HepG2 (cell line): ENCODE results near the gene C20orf144. TPM values are rescaled to one million over a fixed set of nuclear protein-coding genes. Genes with fewer than 3 reads are reported as not detected.

ENCODE experiments used
- ARNT2 ChIP-seq: sonication (generic); formaldehyde crosslinking; IDR thresholded peaks from 2 replicates; pipeline ENCODE4 v1.8.0; 2022; ENCODE audit warnings: mild to moderate bottlenecking, low read depth, missing genetic modification reagents, moderate library complexity
- DMAP1 ChIP-seq: IDR thresholded peaks from 2 replicates; pipeline ENCODE4 v1.6.1; 2016
- HDAC1 ChIP-seq: sonication (generic); formaldehyde crosslinking; IDR thresholded peaks from 2 replicates; pipeline ENCODE4 v1.5.1; 2020; ENCODE audit warnings: mild to moderate bottlenecking, missing genetic modification reagents
- POGZ ChIP-seq: sonication (generic); formaldehyde crosslinking; IDR thresholded peaks from 2 replicates; pipeline ENCODE4 v1.4.0; 2020; ENCODE audit warnings: mild to moderate bottlenecking, missing genetic modification reagents
- RCOR2 ChIP-seq: IDR thresholded peaks from 2 replicates; pipeline ENCODE4 v1.6.1; 2016; ENCODE audit warnings: missing biosample characterization, missing genetic modification reagents
- RNF2 ChIP-seq: fragments of 450-650 bp; conservative IDR thresholded peaks from 2 replicates; pipeline ENCODE4 v1.6.1; 2016; ENCODE audit warnings: low read depth
- RXRB ChIP-seq: IDR thresholded peaks from 2 replicates; pipeline ENCODE4 v1.6.1; 2016; ENCODE audit warnings: borderline replicate concordance, missing genetic modification reagents, missing compliant biosample characterization
- STAG1 ChIP-seq: sonication (generic); formaldehyde crosslinking; IDR thresholded peaks from 2 replicates; pipeline ENCODE4 v1.4.0; 2020; ENCODE audit warnings: missing genetic modification reagents
- STAT5B ChIP-seq: sonication (generic); formaldehyde crosslinking; IDR thresholded peaks from 2 replicates; pipeline ENCODE4 v1.4.0; 2020; ENCODE audit warnings: missing genetic modification reagents
- WIZ ChIP-seq: sonication (generic); formaldehyde crosslinking; IDR thresholded peaks from 2 replicates; pipeline ENCODE4 v1.5.1; 2020; ENCODE audit warnings: mild to moderate bottlenecking, missing genetic modification reagents
- ZBTB1 ChIP-seq: sonication (generic); formaldehyde crosslinking; IDR thresholded peaks from 2 replicates; pipeline ENCODE4 v1.4.0; 2020; ENCODE audit warnings: missing genetic modification reagents, borderline replicate concordance
- ZNF331 ChIP-seq: sonication (generic); formaldehyde crosslinking; IDR thresholded peaks from 2 replicates; pipeline ENCODE4 v1.4.0; 2020; ENCODE audit warnings: missing genetic modification reagents
- ZNF850 ChIP-seq: sonication (generic); formaldehyde crosslinking; conservative IDR thresholded peaks from 2 replicates; pipeline ENCODE4 v1.9.0; 2021; ENCODE audit warnings: mild to moderate bottlenecking, missing genetic modification reagents
- polyA plus RNA-seq, 8 experiments: library from polyadenylated mRNA; depleted of rRNA in 3 of 8; stranded (reverse) in 7 of 8; unstranded in 1 of 8; fragments of >200 nt; fragmentation: Illumina TruSeq in 4 of 8; extraction: Trizol in 4 of 8; gene quantifications; 2 replicates each; pipeline versions ENCODE4 v1.2.1 to v1.2.3, GENCODE V29; 2011 to 2016; ENCODE audit warnings: low read depth in 4 of 8, missing spikeins in 1 of 8, mixed read lengths in 1 of 8; ENCODE audit not compliant: insufficient read depth in 1 of 8
- total RNA-seq, 5 experiments: library from RNA; depleted of rRNA; stranded (reverse); fragments of >200 nt; fragmentation: Illumina TruSeq; extraction: Trizol; gene quantifications; 2 replicates each; pipeline ENCODE4 v1.2.3, GENCODE V29; 2016; ENCODE audit warnings: low read depth in 1 of 5
- TF ChIP-seq, protein P1 (sequence below): sonication (generic); formaldehyde crosslinking; IDR thresholded peaks from 2 replicates; pipeline ENCODE4 v1.4.0; 2020; ENCODE audit warnings: missing genetic modification reagents, borderline replicate concordance
- TF ChIP-seq, protein P2 (sequence below): sonication (generic); formaldehyde crosslinking; IDR thresholded peaks from 2 replicates; pipeline ENCODE4 v1.5.0; 2020; ENCODE audit warnings: mild to moderate bottlenecking, missing genetic modification reagents, borderline replicate concordance
- TF ChIP-seq, protein P3 (sequence below): fragments of 450-650 bp; IDR thresholded peaks from 2 replicates; pipeline ENCODE4 v1.6.1; 2016

The C20orf144 gene
- total and polyA plus RNA-seq, 2 of the 13 experiments (the other 11 are each of a cell fraction or from before 2014, with no cell fraction given) = 0.09 to 0.16 TPM

- TF ChIP-seq, protein P1, sequence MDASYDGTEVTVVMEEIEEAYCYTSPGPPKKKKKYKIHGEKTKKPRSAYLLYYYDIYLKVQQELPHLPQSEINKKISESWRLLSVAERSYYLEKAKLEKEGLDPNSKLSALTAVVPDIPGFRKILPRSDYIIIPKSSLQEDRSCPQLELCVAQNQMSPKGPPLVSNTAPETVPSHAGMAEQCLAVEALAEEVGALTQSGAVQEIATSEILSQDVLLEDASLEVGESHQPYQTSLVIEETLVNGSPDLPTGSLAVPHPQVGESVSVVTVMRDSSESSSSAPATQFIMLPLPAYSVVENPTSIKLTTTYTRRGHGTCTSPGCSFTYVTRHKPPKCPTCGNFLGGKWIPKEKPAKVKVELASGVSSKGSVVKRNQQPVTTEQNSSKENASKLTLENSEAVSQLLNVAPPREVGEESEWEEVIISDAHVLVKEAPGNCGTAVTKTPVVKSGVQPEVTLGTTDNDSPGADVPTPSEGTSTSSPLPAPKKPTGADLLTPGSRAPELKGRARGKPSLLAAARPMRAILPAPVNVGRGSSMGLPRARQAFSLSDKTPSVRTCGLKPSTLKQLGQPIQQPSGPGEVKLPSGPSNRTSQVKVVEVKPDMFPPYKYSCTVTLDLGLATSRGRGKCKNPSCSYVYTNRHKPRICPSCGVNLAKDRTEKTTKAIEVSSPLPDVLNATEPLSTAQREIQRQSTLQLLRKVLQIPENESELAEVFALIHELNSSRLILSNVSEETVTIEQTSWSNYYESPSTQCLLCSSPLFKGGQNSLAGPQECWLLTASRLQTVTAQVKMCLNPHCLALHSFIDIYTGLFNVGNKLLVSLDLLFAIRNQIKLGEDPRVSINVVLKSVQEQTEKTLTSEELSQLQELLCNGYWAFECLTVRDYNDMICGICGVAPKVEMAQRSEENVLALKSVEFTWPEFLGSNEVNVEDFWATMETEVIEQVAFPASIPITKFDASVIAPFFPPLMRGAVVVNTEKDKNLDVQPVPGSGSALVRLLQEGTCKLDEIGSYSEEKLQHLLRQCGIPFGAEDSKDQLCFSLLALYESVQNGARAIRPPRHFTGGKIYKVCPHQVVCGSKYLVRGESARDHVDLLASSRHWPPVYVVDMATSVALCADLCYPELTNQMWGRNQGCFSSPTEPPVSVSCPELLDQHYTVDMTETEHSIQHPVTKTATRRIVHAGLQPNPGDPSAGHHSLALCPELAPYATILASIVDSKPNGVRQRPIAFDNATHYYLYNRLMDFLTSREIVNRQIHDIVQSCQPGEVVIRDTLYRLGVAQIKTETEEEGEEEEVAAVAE (CRISPR knock-in tag) = no peak
- TF ChIP-seq RXRB (CRISPR knock-in tag) = peak; percentile 88
- peak; percentile 90 for TF ChIP-seq ZNF331 (CRISPR knock-in tag)
- TF ChIP-seq DMAP1 (CRISPR knock-in tag) = peak; percentile 90
- TF ChIP-seq, protein P2, sequence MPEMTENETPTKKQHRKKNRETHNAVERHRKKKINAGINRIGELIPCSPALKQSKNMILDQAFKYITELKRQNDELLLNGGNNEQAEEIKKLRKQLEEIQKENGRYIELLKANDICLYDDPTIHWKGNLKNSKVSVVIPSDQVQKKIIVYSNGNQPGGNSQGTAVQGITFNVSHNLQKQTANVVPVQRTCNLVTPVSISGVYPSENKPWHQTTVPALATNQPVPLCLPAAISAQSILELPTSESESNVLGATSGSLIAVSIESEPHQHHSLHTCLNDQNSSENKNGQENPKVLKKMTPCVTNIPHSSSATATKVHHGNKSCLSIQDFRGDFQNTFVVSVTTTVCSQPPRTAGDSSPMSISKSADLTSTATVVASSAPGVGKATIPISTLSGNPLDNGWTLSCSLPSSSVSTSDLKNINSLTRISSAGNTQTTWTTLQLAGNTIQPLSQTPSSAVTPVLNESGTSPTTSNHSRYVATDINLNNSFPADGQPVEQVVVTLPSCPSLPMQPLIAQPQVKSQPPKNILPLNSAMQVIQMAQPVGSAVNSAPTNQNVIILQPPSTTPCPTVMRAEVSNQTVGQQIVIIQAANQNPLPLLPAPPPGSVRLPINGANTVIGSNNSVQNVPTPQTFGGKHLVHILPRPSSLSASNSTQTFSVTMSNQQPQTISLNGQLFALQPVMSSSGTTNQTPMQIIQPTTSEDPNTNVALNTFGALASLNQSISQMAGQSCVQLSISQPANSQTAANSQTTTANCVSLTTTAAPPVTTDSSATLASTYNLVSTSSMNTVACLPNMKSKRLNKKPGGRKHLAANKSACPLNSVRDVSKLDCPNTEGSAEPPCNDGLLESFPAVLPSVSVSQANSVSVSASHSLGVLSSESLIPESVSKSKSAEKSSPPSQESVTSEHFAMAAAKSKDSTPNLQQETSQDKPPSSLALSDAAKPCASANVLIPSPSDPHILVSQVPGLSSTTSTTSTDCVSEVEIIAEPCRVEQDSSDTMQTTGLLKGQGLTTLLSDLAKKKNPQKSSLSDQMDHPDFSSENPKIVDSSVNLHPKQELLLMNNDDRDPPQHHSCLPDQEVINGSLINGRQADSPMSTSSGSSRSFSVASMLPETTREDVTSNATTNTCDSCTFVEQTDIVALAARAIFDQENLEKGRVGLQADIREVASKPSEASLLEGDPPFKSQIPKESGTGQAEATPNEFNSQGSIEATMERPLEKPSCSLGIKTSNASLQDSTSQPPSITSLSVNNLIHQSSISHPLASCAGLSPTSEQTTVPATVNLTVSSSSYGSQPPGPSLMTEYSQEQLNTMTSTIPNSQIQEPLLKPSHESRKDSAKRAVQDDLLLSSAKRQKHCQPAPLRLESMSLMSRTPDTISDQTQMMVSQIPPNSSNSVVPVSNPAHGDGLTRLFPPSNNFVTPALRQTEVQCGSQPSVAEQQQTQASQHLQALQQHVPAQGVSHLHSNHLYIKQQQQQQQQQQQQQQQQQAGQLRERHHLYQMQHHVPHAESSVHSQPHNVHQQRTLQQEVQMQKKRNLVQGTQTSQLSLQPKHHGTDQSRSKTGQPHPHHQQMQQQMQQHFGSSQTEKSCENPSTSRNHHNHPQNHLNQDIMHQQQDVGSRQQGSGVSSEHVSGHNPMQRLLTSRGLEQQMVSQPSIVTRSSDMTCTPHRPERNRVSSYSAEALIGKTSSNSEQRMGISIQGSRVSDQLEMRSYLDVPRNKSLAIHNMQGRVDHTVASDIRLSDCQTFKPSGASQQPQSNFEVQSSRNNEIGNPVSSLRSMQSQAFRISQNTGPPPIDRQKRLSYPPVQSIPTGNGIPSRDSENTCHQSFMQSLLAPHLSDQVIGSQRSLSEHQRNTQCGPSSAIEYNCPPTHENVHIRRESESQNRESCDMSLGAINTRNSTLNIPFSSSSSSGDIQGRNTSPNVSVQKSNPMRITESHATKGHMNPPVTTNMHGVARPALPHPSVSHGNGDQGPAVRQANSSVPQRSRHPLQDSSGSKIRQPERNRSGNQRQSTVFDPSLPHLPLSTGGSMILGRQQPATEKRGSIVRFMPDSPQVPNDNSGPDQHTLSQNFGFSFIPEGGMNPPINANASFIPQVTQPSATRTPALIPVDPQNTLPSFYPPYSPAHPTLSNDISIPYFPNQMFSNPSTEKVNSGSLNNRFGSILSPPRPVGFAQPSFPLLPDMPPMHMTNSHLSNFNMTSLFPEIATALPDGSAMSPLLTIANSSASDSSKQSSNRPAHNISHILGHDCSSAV (CRISPR knock-in tag) = no peak
- TF ChIP-seq RNF2 = peak; percentile 43; the same call in 1 of the 2 replicates
- TF ChIP-seq RCOR2 (CRISPR knock-in tag) = peak; percentile 87
- no peak for TF ChIP-seq ZBTB1 (CRISPR knock-in tag)
- peak; percentile 87 for TF ChIP-seq POGZ (CRISPR knock-in tag)
- TF ChIP-seq WIZ (CRISPR knock-in tag) = peak; percentile 85; the same call in 1 of the 2 replicates
- peak; percentile 10; the same call in 1 of the 2 replicates for TF ChIP-seq STAG1
- TF ChIP-seq HDAC1 (CRISPR knock-in tag) = peak; percentile 89
- TF ChIP-seq ARNT2 (CRISPR knock-in tag) = no peak; the same call in 1 of the 2 replicates
- TF ChIP-seq ZNF850 (CRISPR knock-in tag) = 0 out of 2 replicates have a peak, but pooled peaks have one; percentile 20
- TF ChIP-seq STAT5B (CRISPR knock-in tag) = no peak
- TF ChIP-seq, protein P3, sequence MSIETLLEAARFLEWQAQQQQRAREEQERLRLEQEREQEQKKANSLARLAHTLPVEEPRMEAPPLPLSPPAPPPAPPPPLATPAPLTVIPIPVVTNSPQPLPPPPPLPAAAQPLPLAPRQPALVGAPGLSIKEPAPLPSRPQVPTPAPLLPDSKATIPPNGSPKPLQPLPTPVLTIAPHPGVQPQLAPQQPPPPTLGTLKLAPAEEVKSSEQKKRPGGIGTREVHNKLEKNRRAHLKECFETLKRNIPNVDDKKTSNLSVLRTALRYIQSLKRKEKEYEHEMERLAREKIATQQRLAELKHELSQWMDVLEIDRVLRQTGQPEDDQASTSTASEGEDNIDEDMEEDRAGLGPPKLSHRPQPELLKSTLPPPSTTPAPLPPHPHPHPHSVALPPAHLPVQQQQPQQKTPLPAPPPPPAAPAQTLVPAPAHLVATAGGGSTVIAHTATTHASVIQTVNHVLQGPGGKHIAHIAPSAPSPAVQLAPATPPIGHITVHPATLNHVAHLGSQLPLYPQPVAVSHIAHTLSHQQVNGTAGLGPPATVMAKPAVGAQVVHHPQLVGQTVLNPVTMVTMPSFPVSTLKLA = peak; percentile 53
These were observed 39.7 kb downstream of the C20orf144 start (continued) for GRCh38 chr20:33701629-33702450.
